Measurements from ENCODE around the gene CLRN1.
"Not testable (repeated sequence)": the region's sequence is repeated elsewhere in the genome, so short reads cannot be mapped to it uniquely, and the experiment has no call there.

CLRN1 gene

DNA sequence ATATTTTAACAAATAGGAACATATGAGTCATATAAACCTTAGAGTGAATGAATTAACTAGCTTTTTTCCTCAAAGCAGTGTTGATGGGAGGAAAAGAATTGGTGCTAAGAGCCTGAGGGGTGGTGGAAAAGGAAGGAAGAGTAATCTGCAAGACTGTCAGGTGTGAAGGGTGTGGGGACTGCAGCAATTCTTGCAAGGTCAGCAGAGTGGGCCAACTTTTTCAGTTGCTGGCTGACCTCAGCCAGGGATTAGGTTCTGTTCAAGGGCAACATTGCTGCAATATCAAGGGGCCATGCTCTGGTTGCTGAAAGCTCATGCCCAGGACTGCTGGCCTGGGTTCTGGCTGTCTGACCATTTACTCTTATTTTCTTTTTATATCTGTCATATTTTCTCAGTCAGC, 23.0 kb upstream of the CLRN1 start:
- no peaks in the 10 kb centered on the region for H4K20me1 ChIP-seq (ENCODE audit: low read depth, low read length)
- no peaks in the 10 kb centered on the region for H3F3A ChIP-seq (ENCODE audit: insufficient read depth)
- H3K27ac ChIP-seq (ENCODE audit: low read depth, low read length): no peak overlapping the region
- no peak overlapping the region for H3K4me3 ChIP-seq (ENCODE audit: insufficient read depth, low read length, poor library complexity, severe bottlenecking)
- H2AFZ ChIP-seq (ENCODE audit: low read depth, low read length, severe bottlenecking): no peak overlapping the region
- H3K4me2 ChIP-seq (ENCODE audit: low read depth, low read length, poor library complexity, severe bottlenecking): no peak overlapping the region
- no peaks in the 10 kb centered on the region for H3K27me3 ChIP-seq (ENCODE audit: low read length)
- H3K9me2 ChIP-seq (replicated peaks; ENCODE audit: insufficient read depth, low read length): no peaks in the 10 kb centered on the region
- no peak for TF ChIP-seq EZH2phosphoT487 (conservative IDR thresholded peaks at IDR 0.05; ENCODE audit: low read length)
- TF ChIP-seq, protein P1, sequence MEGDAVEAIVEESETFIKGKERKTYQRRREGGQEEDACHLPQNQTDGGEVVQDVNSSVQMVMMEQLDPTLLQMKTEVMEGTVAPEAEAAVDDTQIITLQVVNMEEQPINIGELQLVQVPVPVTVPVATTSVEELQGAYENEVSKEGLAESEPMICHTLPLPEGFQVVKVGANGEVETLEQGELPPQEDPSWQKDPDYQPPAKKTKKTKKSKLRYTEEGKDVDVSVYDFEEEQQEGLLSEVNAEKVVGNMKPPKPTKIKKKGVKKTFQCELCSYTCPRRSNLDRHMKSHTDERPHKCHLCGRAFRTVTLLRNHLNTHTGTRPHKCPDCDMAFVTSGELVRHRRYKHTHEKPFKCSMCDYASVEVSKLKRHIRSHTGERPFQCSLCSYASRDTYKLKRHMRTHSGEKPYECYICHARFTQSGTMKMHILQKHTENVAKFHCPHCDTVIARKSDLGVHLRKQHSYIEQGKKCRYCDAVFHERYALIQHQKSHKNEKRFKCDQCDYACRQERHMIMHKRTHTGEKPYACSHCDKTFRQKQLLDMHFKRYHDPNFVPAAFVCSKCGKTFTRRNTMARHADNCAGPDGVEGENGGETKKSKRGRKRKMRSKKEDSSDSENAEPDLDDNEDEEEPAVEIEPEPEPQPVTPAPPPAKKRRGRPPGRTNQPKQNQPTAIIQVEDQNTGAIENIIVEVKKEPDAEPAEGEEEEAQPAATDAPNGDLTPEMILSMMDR (IDR thresholded peaks at IDR 0.05; ENCODE audit: insufficient read depth, low read length, poor library complexity, severe bottlenecking): no peak
- H3K79me2 ChIP-seq (ENCODE audit: insufficient read depth, low read length): no peaks in the 10 kb centered on the region
- H3K36me3 ChIP-seq (ENCODE audit: low read length): no peaks in the 10 kb centered on the region
- no peaks in the 10 kb centered on the region for H3K9me3 ChIP-seq (ENCODE audit: insufficient read depth, low read length)
- H3K9ac ChIP-seq (ENCODE audit: low read length): no peak overlapping the region

DNA sequence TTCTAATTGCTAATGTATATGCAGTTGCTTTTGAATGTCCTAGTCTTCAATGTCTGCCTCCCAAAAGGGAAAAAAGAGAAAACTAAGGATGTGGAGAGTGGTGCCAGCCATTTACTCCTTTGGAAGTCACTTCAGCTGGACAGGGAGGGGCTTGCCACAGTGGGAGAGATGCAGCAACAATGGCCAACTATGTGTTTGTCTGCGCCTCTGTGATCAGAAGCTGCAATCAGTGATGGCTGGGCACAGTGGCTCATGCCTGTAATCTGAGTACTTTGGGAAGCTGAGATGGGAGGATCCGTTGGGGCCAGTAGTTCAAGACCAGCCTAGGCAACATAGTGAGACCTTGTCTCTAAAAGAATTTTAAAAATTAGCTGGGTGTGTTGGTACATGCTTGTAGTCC, 16.7 kb upstream of the CLRN1 start:
- H3K4me2 ChIP-seq (ENCODE audit: low read depth, low read length, poor library complexity, severe bottlenecking): no peak overlapping the region
- no peaks in the 10 kb centered on the region for H3K9me2 ChIP-seq (replicated peaks; ENCODE audit: insufficient read depth, low read length)
- H3K27ac ChIP-seq (ENCODE audit: low read depth, low read length): no peak overlapping the region
- H3K9ac ChIP-seq (ENCODE audit: low read length): no peak overlapping the region
- H2AFZ ChIP-seq (ENCODE audit: low read depth, low read length, severe bottlenecking): no peak overlapping the region
- TF ChIP-seq, protein P1 (IDR thresholded peaks at IDR 0.05; ENCODE audit: insufficient read depth, low read length, poor library complexity, severe bottlenecking): no peak
- TF ChIP-seq EZH2phosphoT487 (conservative IDR thresholded peaks at IDR 0.05; ENCODE audit: low read length): no peak
- no peaks in the 10 kb centered on the region for H4K20me1 ChIP-seq (ENCODE audit: low read depth, low read length)
- H3K36me3 ChIP-seq (ENCODE audit: low read length): no peaks in the 10 kb centered on the region
- H3K27me3 ChIP-seq (ENCODE audit: low read length): no peaks in the 10 kb centered on the region
- H3K9me3 ChIP-seq (ENCODE audit: insufficient read depth, low read length): no peaks in the 10 kb centered on the region
- no peak overlapping the region for H3K4me3 ChIP-seq (ENCODE audit: insufficient read depth, low read length, poor library complexity, severe bottlenecking)
- H3K79me2 ChIP-seq (ENCODE audit: insufficient read depth, low read length): no peaks in the 10 kb centered on the region
- 0 out of 2 replicates have a peak, but pooled peaks cover 2% of the 10 kb centered on the region for H3F3A ChIP-seq (ENCODE audit: insufficient read depth)

DNA sequence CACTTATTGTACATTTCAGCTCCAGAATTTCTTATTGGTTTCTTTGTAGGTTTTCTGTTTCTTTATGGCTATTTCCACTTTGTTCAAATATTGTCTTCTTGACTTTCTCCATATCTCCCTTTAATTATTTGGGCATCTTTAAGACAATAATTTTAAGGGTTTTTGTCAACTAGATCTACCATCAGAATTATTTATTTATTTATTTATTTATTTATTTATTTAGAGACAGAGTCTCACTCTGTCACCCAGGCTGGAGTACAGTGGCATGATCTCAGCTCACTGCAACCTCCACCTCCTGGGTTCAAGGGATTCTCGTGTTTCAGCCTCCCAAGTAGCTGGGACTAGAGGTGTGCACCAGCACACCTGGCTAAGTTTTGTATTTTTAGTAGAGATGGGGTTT, 15.9 kb upstream of the CLRN1 start:
- not testable (repeated sequence) for H3K9me2 ChIP-seq (replicated peaks; ENCODE audit: insufficient read depth, low read length); H3K27me3 ChIP-seq (ENCODE audit: low read length); H3K79me2 ChIP-seq (ENCODE audit: insufficient read depth, low read length)

DNA sequence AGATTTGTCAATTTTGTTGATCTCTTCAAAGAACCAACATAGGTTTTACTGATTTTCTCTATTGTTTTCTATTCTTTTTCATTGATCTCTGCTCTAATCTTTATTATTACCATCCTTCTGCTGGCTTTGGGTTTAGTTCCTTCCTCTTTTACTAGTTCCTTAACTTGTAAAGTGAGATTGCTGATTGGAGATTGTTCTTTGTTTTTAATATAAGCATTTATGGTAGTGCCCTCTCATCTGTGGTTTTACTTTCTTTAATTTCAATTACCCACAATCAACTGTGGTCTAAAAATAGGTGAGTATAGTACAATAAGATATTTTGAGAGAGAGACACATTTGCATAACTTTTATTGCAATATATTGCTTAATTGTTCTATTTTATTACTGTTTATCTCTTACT, 13.2 kb upstream of the CLRN1 start:
- H3K4me2 ChIP-seq (ENCODE audit: low read depth, low read length, poor library complexity, severe bottlenecking): no peak overlapping the region
- H3F3A ChIP-seq (ENCODE audit: insufficient read depth): 0 out of 2 replicates have a peak, but pooled peaks cover 2% of the 10 kb centered on the region
- no peak overlapping the region for H3K9ac ChIP-seq (ENCODE audit: low read length)
- H4K20me1 ChIP-seq (ENCODE audit: low read depth, low read length): no peaks in the 10 kb centered on the region
- no peak overlapping the region for H2AFZ ChIP-seq (ENCODE audit: low read depth, low read length, severe bottlenecking)
- H3K9me3 ChIP-seq (ENCODE audit: insufficient read depth, low read length): no peaks in the 10 kb centered on the region
- H3K79me2 ChIP-seq (ENCODE audit: insufficient read depth, low read length): no peaks in the 10 kb centered on the region
- no peaks in the 10 kb centered on the region for H3K9me2 ChIP-seq (replicated peaks; ENCODE audit: insufficient read depth, low read length)
- no peaks in the 10 kb centered on the region for H3K27me3 ChIP-seq (ENCODE audit: low read length)
- no peaks in the 10 kb centered on the region for H3K36me3 ChIP-seq (ENCODE audit: low read length)
- TF ChIP-seq, protein P1 (IDR thresholded peaks at IDR 0.05; ENCODE audit: insufficient read depth, low read length, poor library complexity, severe bottlenecking): no peak
- TF ChIP-seq EZH2phosphoT487 (conservative IDR thresholded peaks at IDR 0.05; ENCODE audit: low read length): no peak
- H3K4me3 ChIP-seq (ENCODE audit: insufficient read depth, low read length, poor library complexity, severe bottlenecking): no peak overlapping the region
- no peak overlapping the region for H3K27ac ChIP-seq (ENCODE audit: low read depth, low read length)

More for the DNA sequence above, 15.9 kb upstream of the CLRN1 start:
- not testable (repeated sequence) for H3K36me3 ChIP-seq (ENCODE audit: low read length); H4K20me1 ChIP-seq (ENCODE audit: low read depth, low read length); H2AFZ ChIP-seq (ENCODE audit: low read depth, low read length, severe bottlenecking); H3K9me3 ChIP-seq (ENCODE audit: insufficient read depth, low read length); H3K9ac ChIP-seq (ENCODE audit: low read length); H3K4me2 ChIP-seq (ENCODE audit: low read depth, low read length, poor library complexity, severe bottlenecking); H3F3A ChIP-seq (ENCODE audit: insufficient read depth); H3K27ac ChIP-seq (ENCODE audit: low read depth, low read length); H3K4me3 ChIP-seq (ENCODE audit: insufficient read depth, low read length, poor library complexity, severe bottlenecking)

All from SU-DHL-6 (cell line).